ENCODE results near the gene TAX1BP3.

DNA sequence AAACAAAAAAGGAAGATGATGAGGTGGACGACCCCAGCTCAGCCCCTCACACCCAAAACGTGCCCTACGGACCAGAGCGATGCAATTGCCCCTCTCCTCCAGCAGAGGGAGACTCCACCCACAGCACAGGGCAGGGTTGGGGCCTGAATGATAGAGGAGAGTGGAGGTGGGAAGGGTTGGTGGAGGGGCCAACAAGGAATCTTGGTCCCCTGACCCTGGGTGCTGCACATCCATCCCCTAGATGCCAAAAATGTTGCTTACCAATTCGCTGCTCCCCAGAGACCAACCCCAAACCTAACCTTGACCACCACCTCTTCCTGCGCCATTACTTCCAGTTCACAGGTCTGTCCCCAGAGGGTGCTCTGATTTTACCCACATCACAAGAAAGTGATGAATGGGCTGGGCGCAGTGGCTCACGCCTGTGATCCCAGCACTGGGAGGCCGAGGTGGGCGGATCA lies 14.7 kb upstream of the TAX1BP3 start:
- TF ChIP-seq, protein P1, sequence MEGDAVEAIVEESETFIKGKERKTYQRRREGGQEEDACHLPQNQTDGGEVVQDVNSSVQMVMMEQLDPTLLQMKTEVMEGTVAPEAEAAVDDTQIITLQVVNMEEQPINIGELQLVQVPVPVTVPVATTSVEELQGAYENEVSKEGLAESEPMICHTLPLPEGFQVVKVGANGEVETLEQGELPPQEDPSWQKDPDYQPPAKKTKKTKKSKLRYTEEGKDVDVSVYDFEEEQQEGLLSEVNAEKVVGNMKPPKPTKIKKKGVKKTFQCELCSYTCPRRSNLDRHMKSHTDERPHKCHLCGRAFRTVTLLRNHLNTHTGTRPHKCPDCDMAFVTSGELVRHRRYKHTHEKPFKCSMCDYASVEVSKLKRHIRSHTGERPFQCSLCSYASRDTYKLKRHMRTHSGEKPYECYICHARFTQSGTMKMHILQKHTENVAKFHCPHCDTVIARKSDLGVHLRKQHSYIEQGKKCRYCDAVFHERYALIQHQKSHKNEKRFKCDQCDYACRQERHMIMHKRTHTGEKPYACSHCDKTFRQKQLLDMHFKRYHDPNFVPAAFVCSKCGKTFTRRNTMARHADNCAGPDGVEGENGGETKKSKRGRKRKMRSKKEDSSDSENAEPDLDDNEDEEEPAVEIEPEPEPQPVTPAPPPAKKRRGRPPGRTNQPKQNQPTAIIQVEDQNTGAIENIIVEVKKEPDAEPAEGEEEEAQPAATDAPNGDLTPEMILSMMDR (conservative IDR thresholded peaks at IDR 0.05; ENCODE audit: low read depth, low read length) = peak; percentile 80
- TF ChIP-seq RAD21 (IDR thresholded peaks at IDR 0.05; ENCODE audit: low read length) = peak; percentile 69
- no peak for TF ChIP-seq POLR2A (IDR thresholded peaks at IDR 0.05; ENCODE audit: low read depth, low read length)
- no peak; the same call in 1 of the 2 replicates for TF ChIP-seq MAZ (IDR thresholded peaks at IDR 0.05; ENCODE audit: borderline replicate concordance, low read depth, low read length)
- TF ChIP-seq, protein P2, sequence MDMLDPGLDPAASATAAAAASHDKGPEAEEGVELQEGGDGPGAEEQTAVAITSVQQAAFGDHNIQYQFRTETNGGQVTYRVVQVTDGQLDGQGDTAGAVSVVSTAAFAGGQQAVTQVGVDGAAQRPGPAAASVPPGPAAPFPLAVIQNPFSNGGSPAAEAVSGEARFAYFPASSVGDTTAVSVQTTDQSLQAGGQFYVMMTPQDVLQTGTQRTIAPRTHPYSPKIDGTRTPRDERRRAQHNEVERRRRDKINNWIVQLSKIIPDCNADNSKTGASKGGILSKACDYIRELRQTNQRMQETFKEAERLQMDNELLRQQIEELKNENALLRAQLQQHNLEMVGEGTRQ (IDR thresholded peaks at IDR 0.05; ENCODE audit: low read depth, low read length) = no peak
- peak; percentile 51 for TF ChIP-seq SMC3 (IDR thresholded peaks at IDR 0.05; ENCODE audit: low read depth, low read length)

Measured in IMR-90 (cell line).